K562 (cell line): ENCODE results near the gene NOSTRIN. TPM values are rescaled to one million over a fixed set of nuclear protein-coding genes. Genes with fewer than 3 reads are reported as not detected.

Experiments used
- ATF1 ChIP-seq, 2 experiments: fragments of 450-650 bp in 1 of 2; IDR thresholded peaks; 2 replicates each; pipeline ENCODE4 v1.6.1; 2016; ENCODE audit warnings: missing compliant biosample characterization in 1 of 2, missing genetic modification characterization in 1 of 2
- ATF4 ChIP-seq: fragments of 450-650 bp; formaldehyde crosslinking; IDR thresholded peaks from 2 replicates; pipeline ENCODE4 v1.4.0; 2022; ENCODE audit warnings: mild to moderate bottlenecking, moderate library complexity
- CEBPB ChIP-seq: fragments of 450-650 bp; IDR thresholded peaks from 2 replicates; pipeline ENCODE4 v1.6.1; 2016; ENCODE audit warnings: missing genetic modification characterization, missing compliant biosample characterization
- HDAC6 ChIP-seq: IDR thresholded peaks from 2 replicates; pipeline ENCODE4 v1.6.1; 2012; ENCODE audit warnings: low read depth, mild to moderate bottlenecking, control low read depth, inconsistent platforms, low read length, moderate library complexity
- HDAC8 ChIP-seq: fragments of 450-650 bp; IDR thresholded peaks from 2 replicates; pipeline ENCODE4 v1.6.1; 2016; ENCODE audit warnings: mild to moderate bottlenecking, missing genetic modification characterization, moderate library complexity, missing compliant biosample characterization
- IRF2 ChIP-seq: sonication (generic); formaldehyde crosslinking; IDR thresholded peaks from 2 replicates; pipeline ENCODE4 v1.8.1; 2022; ENCODE audit warnings: mild to moderate bottlenecking, missing genetic modification reagents
- PTBP1 ChIP-seq: fragments of 200-400 bp; formaldehyde crosslinking; IDR thresholded peaks from 2 replicates; pipeline ENCODE4 v1.6.1; 2017; ENCODE audit warnings: low read depth, low read length
- SRSF7 ChIP-seq: fragments of 200-400 bp; formaldehyde crosslinking; optimal IDR thresholded peaks from 2 replicates; pipeline ENCODE3; 2017; ENCODE audit warnings: mild to moderate bottlenecking, low read depth, low read length
- TOE1 ChIP-seq, 2 experiments: fragments of 450-650 bp in 1 of 2; sonication (generic) in 1 of 2; formaldehyde crosslinking in 1 of 2; IDR thresholded peaks; 2 replicates each; pipeline versions ENCODE4 v1.7.1 to v1.8.0; 2016 to 2022; ENCODE audit warnings: borderline replicate concordance in 2 of 2, mild to moderate bottlenecking in 2 of 2, antibody characterized with exemption in 1 of 2, inconsistent platforms in 1 of 2, low read depth in 1 of 2, missing genetic modification reagents in 1 of 2, moderate library complexity in 1 of 2
- ZNF134 ChIP-seq: fragments of 250-450 bp; sonication (Bioruptor Pico); conservative IDR thresholded peaks from 2 replicates; pipeline ENCODE4 v1.4.0; 2020
- ZNF354B ChIP-seq: fragments of 250-450 bp; sonication (Bioruptor Pico); IDR thresholded peaks from 2 replicates; pipeline ENCODE4 v1.4.0; 2020
- ZNF695 ChIP-seq: fragments of 450-650 bp; formaldehyde crosslinking; IDR thresholded peaks from 2 replicates; pipeline ENCODE4 v1.4.0; 2020; ENCODE audit warnings: mild to moderate bottlenecking, moderate library complexity
- polyA plus RNA-seq, 8 experiments: library from polyadenylated mRNA; depleted of rRNA in 4 of 8; stranded (reverse) in 5 of 8; unstranded in 3 of 8; fragments of >200 nt; fragmentation: Nextera tagmentation in 2 of 8; fragmentation: Illumina TruSeq in 1 of 8; extraction: Ambion mirVana in 2 of 8; extraction: Trizol in 1 of 8; gene quantifications; 2 replicates each; pipeline versions ENCODE4 v1.2.1 to v1.2.3, GENCODE V29; 2011 to 2014; ENCODE audit warnings: inconsistent platforms in 1 of 8, missing spikeins in 1 of 8
- total RNA-seq, 7 experiments: library from RNA; depleted of rRNA in 6 of 7; stranded (reverse); fragments of >200 nt in 6 of 7; fragmentation: Illumina TruSeq in 2 of 7; extraction: Trizol in 2 of 7; gene quantifications; 2 replicates each; pipeline versions ENCODE4 v1.2.1 to v1.2.3, GENCODE V29; 2011 to 2021; ENCODE audit warnings: low replicate concordance in 1 of 7
- TF ChIP-seq, protein P1 (sequence below): fragments of 450-650 bp; IDR thresholded peaks from 2 replicates; pipeline ENCODE4 v1.6.1; 2016; ENCODE audit warnings: mild to moderate bottlenecking, moderate library complexity
- TF ChIP-seq, protein P2 (sequence below): IDR thresholded peaks from 3 replicates; pipeline ENCODE4 v1.6.1; 2011; ENCODE audit warnings: borderline replicate concordance, mild to moderate bottlenecking; ENCODE audit not compliant: insufficient read length, insufficient read depth

NOSTRIN gene
- total and polyA plus RNA-seq, 9 of the 15 experiments (the other 6 are each of a cell fraction or from before 2014, with no cell fraction given), result 26.7 to 82.9 (median 56.3) TPM

DNA sequence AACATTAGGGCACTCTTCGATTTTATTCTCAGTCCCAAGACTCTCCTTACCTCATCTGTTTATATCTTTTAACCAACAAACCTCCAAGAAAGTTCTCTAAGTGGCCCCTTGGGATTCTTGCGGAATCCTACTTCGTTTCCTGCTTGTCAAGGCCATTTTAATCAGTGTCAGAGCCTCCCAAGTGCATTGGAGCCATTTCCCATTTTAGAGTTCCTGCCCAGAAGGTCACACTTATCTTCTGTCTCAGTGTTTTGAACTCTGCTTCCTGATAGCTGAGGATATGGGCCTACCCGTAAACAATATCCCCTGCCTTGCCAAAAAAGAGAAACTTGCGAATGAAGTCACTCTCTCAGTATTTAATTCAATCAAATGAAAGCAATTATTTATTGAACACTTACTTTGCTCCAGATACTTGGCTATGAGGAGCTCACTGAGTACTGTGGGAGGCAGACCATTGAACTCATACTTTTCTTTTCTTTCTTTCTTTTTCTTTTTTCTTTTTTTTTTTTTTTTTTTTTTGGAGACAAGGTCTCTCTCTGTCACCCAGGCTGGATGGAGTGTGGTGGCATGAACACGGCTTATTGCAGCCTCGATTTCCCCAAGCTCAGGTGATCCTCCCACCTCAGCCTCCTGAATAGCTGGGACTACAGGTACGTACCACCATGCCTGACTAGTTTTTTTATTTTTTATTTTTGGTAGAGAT is 5.7 kb upstream of the NOSTRIN start (continued):
- TF ChIP-seq, protein P1, sequence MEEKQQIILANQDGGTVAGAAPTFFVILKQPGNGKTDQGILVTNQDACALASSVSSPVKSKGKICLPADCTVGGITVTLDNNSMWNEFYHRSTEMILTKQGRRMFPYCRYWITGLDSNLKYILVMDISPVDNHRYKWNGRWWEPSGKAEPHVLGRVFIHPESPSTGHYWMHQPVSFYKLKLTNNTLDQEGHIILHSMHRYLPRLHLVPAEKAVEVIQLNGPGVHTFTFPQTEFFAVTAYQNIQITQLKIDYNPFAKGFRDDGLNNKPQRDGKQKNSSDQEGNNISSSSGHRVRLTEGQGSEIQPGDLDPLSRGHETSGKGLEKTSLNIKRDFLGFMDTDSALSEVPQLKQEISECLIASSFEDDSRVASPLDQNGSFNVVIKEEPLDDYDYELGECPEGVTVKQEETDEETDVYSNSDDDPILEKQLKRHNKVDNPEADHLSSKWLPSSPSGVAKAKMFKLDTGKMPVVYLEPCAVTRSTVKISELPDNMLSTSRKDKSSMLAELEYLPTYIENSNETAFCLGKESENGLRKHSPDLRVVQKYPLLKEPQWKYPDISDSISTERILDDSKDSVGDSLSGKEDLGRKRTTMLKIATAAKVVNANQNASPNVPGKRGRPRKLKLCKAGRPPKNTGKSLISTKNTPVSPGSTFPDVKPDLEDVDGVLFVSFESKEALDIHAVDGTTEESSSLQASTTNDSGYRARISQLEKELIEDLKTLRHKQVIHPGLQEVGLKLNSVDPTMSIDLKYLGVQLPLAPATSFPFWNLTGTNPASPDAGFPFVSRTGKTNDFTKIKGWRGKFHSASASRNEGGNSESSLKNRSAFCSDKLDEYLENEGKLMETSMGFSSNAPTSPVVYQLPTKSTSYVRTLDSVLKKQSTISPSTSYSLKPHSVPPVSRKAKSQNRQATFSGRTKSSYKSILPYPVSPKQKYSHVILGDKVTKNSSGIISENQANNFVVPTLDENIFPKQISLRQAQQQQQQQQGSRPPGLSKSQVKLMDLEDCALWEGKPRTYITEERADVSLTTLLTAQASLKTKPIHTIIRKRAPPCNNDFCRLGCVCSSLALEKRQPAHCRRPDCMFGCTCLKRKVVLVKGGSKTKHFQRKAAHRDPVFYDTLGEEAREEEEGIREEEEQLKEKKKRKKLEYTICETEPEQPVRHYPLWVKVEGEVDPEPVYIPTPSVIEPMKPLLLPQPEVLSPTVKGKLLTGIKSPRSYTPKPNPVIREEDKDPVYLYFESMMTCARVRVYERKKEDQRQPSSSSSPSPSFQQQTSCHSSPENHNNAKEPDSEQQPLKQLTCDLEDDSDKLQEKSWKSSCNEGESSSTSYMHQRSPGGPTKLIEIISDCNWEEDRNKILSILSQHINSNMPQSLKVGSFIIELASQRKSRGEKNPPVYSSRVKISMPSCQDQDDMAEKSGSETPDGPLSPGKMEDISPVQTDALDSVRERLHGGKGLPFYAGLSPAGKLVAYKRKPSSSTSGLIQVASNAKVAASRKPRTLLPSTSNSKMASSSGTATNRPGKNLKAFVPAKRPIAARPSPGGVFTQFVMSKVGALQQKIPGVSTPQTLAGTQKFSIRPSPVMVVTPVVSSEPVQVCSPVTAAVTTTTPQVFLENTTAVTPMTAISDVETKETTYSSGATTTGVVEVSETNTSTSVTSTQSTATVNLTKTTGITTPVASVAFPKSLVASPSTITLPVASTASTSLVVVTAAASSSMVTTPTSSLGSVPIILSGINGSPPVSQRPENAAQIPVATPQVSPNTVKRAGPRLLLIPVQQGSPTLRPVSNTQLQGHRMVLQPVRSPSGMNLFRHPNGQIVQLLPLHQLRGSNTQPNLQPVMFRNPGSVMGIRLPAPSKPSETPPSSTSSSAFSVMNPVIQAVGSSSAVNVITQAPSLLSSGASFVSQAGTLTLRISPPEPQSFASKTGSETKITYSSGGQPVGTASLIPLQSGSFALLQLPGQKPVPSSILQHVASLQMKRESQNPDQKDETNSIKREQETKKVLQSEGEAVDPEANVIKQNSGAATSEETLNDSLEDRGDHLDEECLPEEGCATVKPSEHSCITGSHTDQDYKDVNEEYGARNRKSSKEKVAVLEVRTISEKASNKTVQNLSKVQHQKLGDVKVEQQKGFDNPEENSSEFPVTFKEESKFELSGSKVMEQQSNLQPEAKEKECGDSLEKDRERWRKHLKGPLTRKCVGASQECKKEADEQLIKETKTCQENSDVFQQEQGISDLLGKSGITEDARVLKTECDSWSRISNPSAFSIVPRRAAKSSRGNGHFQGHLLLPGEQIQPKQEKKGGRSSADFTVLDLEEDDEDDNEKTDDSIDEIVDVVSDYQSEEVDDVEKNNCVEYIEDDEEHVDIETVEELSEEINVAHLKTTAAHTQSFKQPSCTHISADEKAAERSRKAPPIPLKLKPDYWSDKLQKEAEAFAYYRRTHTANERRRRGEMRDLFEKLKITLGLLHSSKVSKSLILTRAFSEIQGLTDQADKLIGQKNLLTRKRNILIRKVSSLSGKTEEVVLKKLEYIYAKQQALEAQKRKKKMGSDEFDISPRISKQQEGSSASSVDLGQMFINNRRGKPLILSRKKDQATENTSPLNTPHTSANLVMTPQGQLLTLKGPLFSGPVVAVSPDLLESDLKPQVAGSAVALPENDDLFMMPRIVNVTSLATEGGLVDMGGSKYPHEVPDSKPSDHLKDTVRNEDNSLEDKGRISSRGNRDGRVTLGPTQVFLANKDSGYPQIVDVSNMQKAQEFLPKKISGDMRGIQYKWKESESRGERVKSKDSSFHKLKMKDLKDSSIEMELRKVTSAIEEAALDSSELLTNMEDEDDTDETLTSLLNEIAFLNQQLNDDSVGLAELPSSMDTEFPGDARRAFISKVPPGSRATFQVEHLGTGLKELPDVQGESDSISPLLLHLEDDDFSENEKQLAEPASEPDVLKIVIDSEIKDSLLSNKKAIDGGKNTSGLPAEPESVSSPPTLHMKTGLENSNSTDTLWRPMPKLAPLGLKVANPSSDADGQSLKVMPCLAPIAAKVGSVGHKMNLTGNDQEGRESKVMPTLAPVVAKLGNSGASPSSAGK, result 0 out of 2 replicates have a peak, but pooled peaks have one; percentile 16
- TF ChIP-seq SRSF7 (no peak), ATF1 (CRISPR knock-in tag; IDR thresholded peaks at IDR 0.05) (no peak), ATF1 (tag; IDR thresholded peaks at IDR 0.05) (no peak), IRF2 (CRISPR knock-in tag) (no peak), TOE1 (IDR thresholded peaks at IDR 0.05; ENCODE audit: borderline replicate concordance) (no peak), TOE1 (CRISPR knock-in tag; IDR thresholded peaks at IDR 0.05; ENCODE audit: borderline replicate concordance, low read depth) (no peak), ZNF695 (no peak), ZNF134 (CRISPR knock-in tag) (peak; percentile 24; the same call in 1 of the 2 replicates), HDAC8 (tag) (no peak), ZNF354B (0 out of 2 replicates have a peak, but pooled peaks have one; percentile 51), HDAC6 (no peak), CEBPB (no peak), PTBP1 (no peak), ATF4 (CRISPR knock-in tag) (peak; percentile 72; the same call in 1 of the 2 replicates)
- TF ChIP-seq, protein P2, sequence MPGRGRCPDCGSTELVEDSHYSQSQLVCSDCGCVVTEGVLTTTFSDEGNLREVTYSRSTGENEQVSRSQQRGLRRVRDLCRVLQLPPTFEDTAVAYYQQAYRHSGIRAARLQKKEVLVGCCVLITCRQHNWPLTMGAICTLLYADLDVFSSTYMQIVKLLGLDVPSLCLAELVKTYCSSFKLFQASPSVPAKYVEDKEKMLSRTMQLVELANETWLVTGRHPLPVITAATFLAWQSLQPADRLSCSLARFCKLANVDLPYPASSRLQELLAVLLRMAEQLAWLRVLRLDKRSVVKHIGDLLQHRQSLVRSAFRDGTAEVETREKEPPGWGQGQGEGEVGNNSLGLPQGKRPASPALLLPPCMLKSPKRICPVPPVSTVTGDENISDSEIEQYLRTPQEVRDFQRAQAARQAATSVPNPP, result no peak
